Upper lobe of left lung (tissue), 6 donors: ENCODE measurements around the gene MN1. TPM values are rescaled to one million over a fixed set of nuclear protein-coding genes. Genes with fewer than 3 reads are reported as not detected.

Source experiments
- ATAC-seq, 2 donors: fragments of 200-7000 bp; cut with Tn5 transposase; one replicate each; pipeline ENCODE4 v1.9.1; 2022; ENCODE audit warnings: mild to moderate bottlenecking in 2 of 2, moderate library complexity in 2 of 2; ENCODE audit not compliant: low FRiP score in 2 of 2
- DNase-seq, 2 donors: peaks; one replicate each; pipeline ENCODE4 v3.0.0-alpha.2; 2019 to 2020
- H3K27ac ChIP-seq, 4 donors: fragments of 200-600 bp; sonication (generic); one replicate each; pipeline ENCODE4 v1.5.1; 2016 to 2019
- H3K27me3 ChIP-seq, 4 donors: fragments of 200-600 bp; sonication (generic); one replicate each; pipeline ENCODE4 v1.5.1; 2017 to 2019
- H3K36me3 ChIP-seq, 4 donors: fragments of 200-600 bp; sonication (generic); one replicate each; pipeline ENCODE4 v1.5.1; 2016 to 2019
- H3K4me1 ChIP-seq, 4 donors: fragments of 200-600 bp; sonication (generic); one replicate each; pipeline ENCODE4 v1.5.1; 2018 to 2019
- H3K4me3 ChIP-seq, 4 donors: fragments of 200-600 bp; sonication (generic); one replicate each; pipeline ENCODE4 v1.5.1; 2017 to 2019; ENCODE audit warnings: mild to moderate bottlenecking in 2 of 4, moderate library complexity in 1 of 4
- H3K9me3 ChIP-seq, 4 donors: fragments of 200-600 bp; sonication (generic); one replicate each; pipeline ENCODE4 v1.5.1; 2018 to 2019
- EP300 ChIP-seq, 4 donors: sonication (generic); formaldehyde crosslinking; IDR thresholded peaks; one replicate each; pipeline ENCODE4 v1.5.1; 2017; ENCODE audit warnings: antibody characterized with exemption in 4 of 4, control low read depth in 2 of 4
- POLR2A ChIP-seq, 4 donors: fragments of 450-650 bp; IDR thresholded peaks; one replicate each; pipeline ENCODE4 v1.5.1; 2016 to 2017; ENCODE audit warnings: antibody characterized with exemption in 4 of 4, mild to moderate bottlenecking in 2 of 4
- POLR2AphosphoS5 ChIP-seq, 2 donors: sonication (generic); formaldehyde crosslinking; IDR thresholded peaks; one replicate each; pipeline ENCODE4 v1.5.1; 2017; ENCODE audit warnings: antibody characterized with exemption in 2 of 2
- WGBS, 2 donors: methylation state at CpG; one replicate each; pipeline ENCODE4 v1.1.5; 2017 to 2018; 5-methylcytosine and 5-hydroxymethylcytosine counted together
- total RNA-seq, 6 donors: library from RNA; depleted of rRNA in 4 of 6; stranded (reverse); fragments of >200 nt in 4 of 6; gene quantifications; one replicate each; pipeline versions ENCODE4 v1.1.0 to v1.2.1, GENCODE V29; 2016 to 2021
- TF ChIP-seq, protein P1 (sequence below), 6 experiments: fragments of 450-650 bp in 4 of 6; fragments of 200-600 bp in 2 of 6; sonication (generic) in 2 of 6; IDR thresholded peaks; one replicate each; pipeline ENCODE4 v1.5.1; 2016 to 2019; ENCODE audit warnings: antibody characterized with exemption in 6 of 6
- donor health status: DM: no; HTN: no; CAD: no; lungs with moderate emphysema.
- donor health status: DM: no; HTN: yes; CAD: no; lungs with severe emphysema.

Gene MN1
- total RNA-seq, 6 donors from 2014 or later, result 1.0 to 17.8 (median 3.5) TPM

DNA sequence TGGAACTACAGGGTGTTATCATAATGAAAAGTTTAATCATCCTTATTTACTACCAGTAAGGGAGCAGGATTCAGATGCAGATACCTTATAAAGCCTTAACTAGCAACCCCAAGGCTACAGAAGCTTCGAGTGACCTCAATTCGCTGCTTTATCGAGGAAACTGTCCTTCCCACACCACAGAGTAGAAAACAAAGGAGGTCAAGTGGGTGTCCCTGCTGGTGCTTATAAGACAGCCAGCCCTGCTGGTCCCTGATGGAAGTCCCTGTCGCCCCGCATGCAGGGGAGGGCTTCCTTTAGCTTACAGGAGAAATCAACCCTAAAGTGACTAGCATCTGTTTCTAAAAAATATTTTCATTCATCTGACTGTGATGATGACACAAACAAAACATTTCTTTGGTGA is 7.3 kb downstream of the MN1 start:
- peaks cover 0 to 19% (median 8%) of the 10 kb centered on the region in 4 donors for H3K4me1 ChIP-seq
- no peak for DNase-seq
- TF ChIP-seq, protein P1, sequence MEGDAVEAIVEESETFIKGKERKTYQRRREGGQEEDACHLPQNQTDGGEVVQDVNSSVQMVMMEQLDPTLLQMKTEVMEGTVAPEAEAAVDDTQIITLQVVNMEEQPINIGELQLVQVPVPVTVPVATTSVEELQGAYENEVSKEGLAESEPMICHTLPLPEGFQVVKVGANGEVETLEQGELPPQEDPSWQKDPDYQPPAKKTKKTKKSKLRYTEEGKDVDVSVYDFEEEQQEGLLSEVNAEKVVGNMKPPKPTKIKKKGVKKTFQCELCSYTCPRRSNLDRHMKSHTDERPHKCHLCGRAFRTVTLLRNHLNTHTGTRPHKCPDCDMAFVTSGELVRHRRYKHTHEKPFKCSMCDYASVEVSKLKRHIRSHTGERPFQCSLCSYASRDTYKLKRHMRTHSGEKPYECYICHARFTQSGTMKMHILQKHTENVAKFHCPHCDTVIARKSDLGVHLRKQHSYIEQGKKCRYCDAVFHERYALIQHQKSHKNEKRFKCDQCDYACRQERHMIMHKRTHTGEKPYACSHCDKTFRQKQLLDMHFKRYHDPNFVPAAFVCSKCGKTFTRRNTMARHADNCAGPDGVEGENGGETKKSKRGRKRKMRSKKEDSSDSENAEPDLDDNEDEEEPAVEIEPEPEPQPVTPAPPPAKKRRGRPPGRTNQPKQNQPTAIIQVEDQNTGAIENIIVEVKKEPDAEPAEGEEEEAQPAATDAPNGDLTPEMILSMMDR (IDR thresholded peaks at IDR 0.05), result no peak
- no peak for TF ChIP-seq EP300 (IDR thresholded peaks at IDR 0.05)
- no peak for TF ChIP-seq POLR2AphosphoS5 (IDR thresholded peaks at IDR 0.05)
- TF ChIP-seq POLR2A (IDR thresholded peaks at IDR 0.05), result no peak
- H3K36me3 ChIP-seq, result peaks cover 0 to 6% (median 0%) of the 10 kb centered on the region in 4 donors
- no peak overlapping the region for H3K4me3 ChIP-seq
- H3K27me3 ChIP-seq, result peaks cover 0 to 12% (median 2%) of the 10 kb centered on the region in 4 donors
- no peak overlapping the region for H3K27ac ChIP-seq
- no peaks in the 10 kb centered on the region for H3K9me3 ChIP-seq
- no peak for ATAC-seq
- 56 to 68% methylated on average over 5 of the region's 5 CpGs for WGBS, 2 donors

DNA sequence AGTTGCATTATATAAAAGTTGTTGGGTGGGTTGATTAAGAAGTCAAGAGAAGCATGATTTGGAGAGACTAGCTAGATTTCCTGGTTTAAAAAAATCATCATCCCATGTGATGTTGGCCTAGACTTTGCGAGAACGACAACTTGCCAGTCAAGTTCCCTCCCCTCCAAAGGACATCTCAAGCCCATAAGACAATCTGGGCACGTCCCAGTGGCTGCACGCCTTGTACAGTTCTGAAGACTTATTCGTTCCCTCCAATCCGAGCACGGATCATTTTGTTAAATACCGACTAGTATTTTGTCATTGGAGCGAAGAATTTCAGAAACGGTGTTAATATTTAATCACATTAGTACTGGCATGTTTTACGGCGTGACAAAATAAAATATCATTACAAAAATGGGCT is 8.0 kb downstream of the MN1 start:
- no peak for DNase-seq
- H3K27me3 ChIP-seq, result peaks cover 0 to 6% (median 1%) of the 10 kb centered on the region in 4 donors
- H3K4me1 ChIP-seq, result peaks cover 0 to 13% (median 5%) of the 10 kb centered on the region in 4 donors
- WGBS, 2 donors, result 81 to 92% methylated on average over 12 of the region's 12 CpGs
- ATAC-seq, result no peak
- H3K27ac ChIP-seq, result no peak overlapping the region
- peaks cover 0 to 6% (median 0%) of the 10 kb centered on the region in 4 donors for H3K36me3 ChIP-seq
- no peak overlapping the region for H3K4me3 ChIP-seq
- no peak for TF ChIP-seq POLR2A (IDR thresholded peaks at IDR 0.05)
- no peak for TF ChIP-seq EP300 (IDR thresholded peaks at IDR 0.05)
- TF ChIP-seq, protein P1 (IDR thresholded peaks at IDR 0.05), result no peak
- TF ChIP-seq POLR2AphosphoS5 (IDR thresholded peaks at IDR 0.05), result no peak
- no peaks in the 10 kb centered on the region for H3K9me3 ChIP-seq

DNA sequence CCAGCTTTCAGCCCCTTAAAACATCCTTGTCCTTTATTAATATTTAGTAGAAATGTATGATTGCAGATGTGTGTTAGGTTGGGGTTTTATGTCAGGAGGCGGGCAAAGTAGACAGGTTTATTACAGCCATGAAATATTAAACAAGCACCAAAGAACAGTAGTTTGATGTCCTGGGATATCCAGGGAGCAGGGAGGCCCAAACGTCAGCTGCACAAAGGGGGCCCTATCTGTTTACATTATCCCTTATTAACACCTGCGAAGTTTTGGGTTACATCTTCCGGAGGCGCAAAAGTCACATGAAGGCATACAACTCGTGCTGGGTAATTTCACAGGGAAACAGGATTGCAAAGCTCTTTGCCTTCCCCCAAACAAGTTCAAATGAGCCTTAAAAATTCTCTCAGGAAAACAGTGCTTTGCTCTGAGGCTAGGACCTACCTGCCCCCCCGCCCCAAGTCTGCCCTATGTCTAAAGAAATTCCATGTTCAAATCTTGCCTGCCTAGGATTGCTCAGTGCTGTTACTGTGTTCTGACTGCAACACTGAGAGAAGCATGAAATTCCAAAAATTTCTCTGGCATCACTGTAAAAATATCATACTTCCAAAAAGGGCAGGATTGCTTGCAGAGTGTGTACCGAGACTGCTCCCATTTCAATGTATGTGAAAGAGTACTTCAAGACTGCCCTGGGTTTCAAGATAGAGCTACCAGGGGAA is 8.9 kb downstream of the MN1 start:
- Histone ChIP-seq H3K4me3 (no peak overlapping the region), H3K27me3 (no peaks in the 10 kb centered on the region), H3K27ac (no peak overlapping the region), H3K4me1 (peaks cover 0 to 6% (median 1%) of the 10 kb centered on the region in 4 donors), H3K36me3 (peaks cover 0 to 5% (median 0%) of the 10 kb centered on the region in 4 donors), H3K9me3 (no peaks in the 10 kb centered on the region)
- no peak for ATAC-seq
- TF ChIP-seq POLR2AphosphoS5 (IDR thresholded peaks at IDR 0.05), result no peak
- DNase-seq, result no peak
- 81 to 86% methylated on average over 8 of the region's 8 CpGs for WGBS, 2 donors

DNA sequence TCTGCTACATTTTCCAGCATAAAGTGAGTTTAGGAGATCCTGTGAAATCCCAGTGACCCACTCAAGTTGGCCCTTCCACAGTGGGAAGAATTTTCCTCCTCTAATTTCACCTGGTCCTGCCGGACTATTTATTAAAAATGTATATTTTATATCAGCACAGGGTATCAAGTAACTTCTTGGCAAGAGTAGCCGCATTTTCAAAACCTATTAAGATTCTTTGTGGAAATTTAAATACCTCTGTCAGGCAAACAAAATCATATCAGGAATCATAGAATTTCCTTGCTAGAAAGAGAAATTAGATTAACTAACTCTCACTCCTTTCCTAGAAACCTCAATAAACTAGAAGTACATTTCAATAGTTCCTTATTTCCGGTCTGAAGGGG is 9.7 kb downstream of the MN1 start:
- no peak for ATAC-seq
- H3K9me3 ChIP-seq, result no peaks in the 10 kb centered on the region
- H3K27me3 ChIP-seq, result no peaks in the 10 kb centered on the region
- peaks cover 0 to 6% (median 1%) of the 10 kb centered on the region in 4 donors for H3K4me1 ChIP-seq
- no peaks in the 10 kb centered on the region for H3K36me3 ChIP-seq
- no peak overlapping the region for H3K4me3 ChIP-seq
- H3K27ac ChIP-seq, result no peak overlapping the region
- WGBS, 2 donors, result 70 to 75% methylated on average over 3 of the region's 3 CpGs
- TF ChIP-seq EP300 (IDR thresholded peaks at IDR 0.05) (no peak), POLR2AphosphoS5 (IDR thresholded peaks at IDR 0.05) (no peak)
- TF ChIP-seq, protein P1 (IDR thresholded peaks at IDR 0.05), result no peak
- DNase-seq, result no peak

DNA sequence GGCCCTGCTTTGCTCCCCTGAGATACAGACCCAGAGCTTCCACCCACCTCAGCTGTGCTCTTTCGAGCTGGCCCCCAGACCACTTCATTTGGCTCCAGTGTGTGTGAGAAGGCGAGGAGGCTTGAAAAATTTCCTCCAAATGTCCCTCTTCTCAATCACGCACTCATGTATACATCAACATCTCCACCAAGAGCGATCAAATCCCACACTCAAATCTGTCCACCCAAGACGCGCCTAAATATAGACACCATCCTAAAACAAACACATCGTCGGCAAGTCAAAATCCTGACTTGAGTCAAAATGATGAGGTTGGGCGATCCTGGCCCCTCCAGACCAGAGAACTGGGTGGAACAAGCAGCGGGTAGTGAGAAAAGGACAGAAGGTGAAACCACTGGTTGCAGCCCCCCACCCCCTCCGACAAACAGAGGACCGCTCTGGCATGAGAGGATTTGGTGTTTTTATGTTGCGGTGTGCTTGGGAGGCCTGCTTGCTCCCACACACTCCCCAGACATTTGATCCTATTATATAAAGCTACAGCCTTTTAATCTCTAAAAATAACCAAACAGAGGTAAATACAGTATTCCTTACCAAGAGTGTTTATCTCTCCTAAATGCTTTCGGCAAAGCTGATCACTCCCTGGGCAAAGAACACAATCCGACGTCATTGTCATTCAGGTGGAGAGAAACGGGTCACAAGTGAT is 10.2 kb downstream of the MN1 start:
- H3K27me3 ChIP-seq, result no peaks in the 10 kb centered on the region
- no peak for TF ChIP-seq EP300 (IDR thresholded peaks at IDR 0.05)
- WGBS, 2 donors, result 90% methylated on average over 17 of the region's 17 CpGs
- no peak overlapping the region for H3K27ac ChIP-seq
- H3K4me1 ChIP-seq, result peaks cover 0 to 2% (median under 1%) of the 10 kb centered on the region in 4 donors
- no peaks in the 10 kb centered on the region for H3K36me3 ChIP-seq
- no peak overlapping the region for H3K4me3 ChIP-seq
- ATAC-seq (no peak), DNase-seq (no peak)
- no peaks in the 10 kb centered on the region for H3K9me3 ChIP-seq
